HEK293T (cell line): Measurements from ENCODE around the gene PTP4A2.
A peak's percentile ranks its signal among the peaks of the same experiment; 100 is the strongest.

Source experiments
- ARNT ChIP-seq: fragments of 450-650 bp; IDR thresholded peaks from 2 replicates; pipeline ENCODE4 v1.6.1; 2017; ENCODE audit warnings: mild to moderate bottlenecking
- CTBP1 ChIP-seq: fragments of 450-650 bp; IDR thresholded peaks from 2 replicates; pipeline ENCODE4 v1.6.1; 2016; ENCODE audit warnings: borderline replicate concordance
- FOXK2 ChIP-seq: fragments of 450-650 bp; IDR thresholded peaks from 2 replicates; pipeline ENCODE4 v1.6.1; 2016; ENCODE audit warnings: mild to moderate bottlenecking
- FOXM1 ChIP-seq: fragments of 450-650 bp; IDR thresholded peaks from 2 replicates; pipeline ENCODE4 v1.6.1; 2017; ENCODE audit warnings: mild to moderate bottlenecking, borderline replicate concordance
- SUZ12 ChIP-seq: fragments of 450-650 bp; IDR thresholded peaks from 2 replicates; pipeline ENCODE4 v1.6.1; 2016; ENCODE audit warnings: mild to moderate bottlenecking
- TARDBP ChIP-seq: fragments of 450-650 bp; IDR thresholded peaks from 2 replicates; pipeline ENCODE4 v1.6.1; 2016

- TF ChIP-seq ARNT (peak; percentile 26; the same call in 1 of the 2 replicates), SUZ12 (no peak), FOXM1 (peak; percentile 36; the same call in 1 of the 2 replicates), FOXK2 (no peak), TARDBP (no peak), CTBP1 (no peak)
Measured at GRCh38 chr1:31938184-31938975, at the start of gene PTP4A2.
